ENCODE measurements around the gene PCP4L1. TPM values are rescaled to one million over a fixed set of nuclear protein-coding genes. Genes with fewer than 3 reads are reported as not detected.

Gene PCP4L1
- total RNA-seq, 1 experiment from 2014 or later: 0.83 TPM

- DNase-seq: no peak
- Histone ChIP-seq H3K27ac (ENCODE audit: insufficient read length, low read depth, low read length) (no peak overlapping the region), H2BK120ac (ENCODE audit: low read depth, low read length, poor library complexity, severe bottlenecking) (no peak overlapping the region), H3K79me1 (ENCODE audit: insufficient read depth, low read depth, low read length, poor library complexity, severe bottlenecking) (no peaks in the 10 kb centered on the region), H4K5ac (ENCODE audit: insufficient read length, low read depth, low read length) (no peak overlapping the region), H2BK20ac (ENCODE audit: low read depth, low read length, poor library complexity, severe bottlenecking) (no peak overlapping the region), H3K79me2 (ENCODE audit: insufficient read depth, low read length) (no peaks in the 10 kb centered on the region), H3K9me3 (ENCODE audit: control insufficient read depth, low read depth, low read length) (no peaks in the 10 kb centered on the region), H3K18ac (ENCODE audit: insufficient read length, low read depth, low read length) (no peak overlapping the region), H3K27me3 (ENCODE audit: insufficient read depth, low read length) (no peaks in the 10 kb centered on the region), H2AFZ (ENCODE audit: low read length) (no peak overlapping the region), H3K23ac (ENCODE audit: insufficient read length, low read depth, low read length) (no peak overlapping the region), H2BK12ac (ENCODE audit: insufficient read length, low read depth, low read length) (no peak overlapping the region), H2AK5ac (ENCODE audit: insufficient read length, low read length) (no peak overlapping the region), H4K91ac (ENCODE audit: insufficient read length, low read depth, low read length) (no peak overlapping the region), H2BK5ac (ENCODE audit: insufficient read length, low read length) (no peak overlapping the region), H4K20me1 (ENCODE audit: control insufficient read depth, insufficient read depth, insufficient read length) (no peaks in the 10 kb centered on the region), H3K4me1 (ENCODE audit: insufficient read depth, low read length) (no peaks in the 10 kb centered on the region), H2BK15ac (ENCODE audit: low read depth, low read length) (no peak overlapping the region), H3K4ac (ENCODE audit: low read depth, low read length) (no peak overlapping the region), H3K4me2 (ENCODE audit: insufficient read depth, insufficient read length, low read length) (no peak overlapping the region), H3K23me2 (ENCODE audit: insufficient read length, low read depth, low read length, poor library complexity, severe bottlenecking) (no peaks in the 10 kb centered on the region), H3K9ac (ENCODE audit: extremely low read depth, insufficient read length, low read length) (no peak overlapping the region), H3T11ph (ENCODE audit: low read length) (no peak overlapping the region), H4K8ac (replicated peaks; ENCODE audit: insufficient read length, low read depth, low read length) (no peak overlapping the region), H3K56ac (ENCODE audit: insufficient read length, low read depth, low read length) (no peak overlapping the region), H3K14ac (ENCODE audit: insufficient read depth, low read length) (no peak overlapping the region)
- H3K36me3 Mint-ChIP-seq (ENCODE audit: insufficient read depth in 1 of 3, low read depth in 3 of 3): no peaks in the 10 kb centered on the region
- peaks cover 24% of the 10 kb centered on the region for H3K27me3 Mint-ChIP-seq (ENCODE audit: low read depth)
- no peak for TF ChIP-seq CTCF (conservative IDR thresholded peaks at IDR 0.05)
- WGBS (ENCODE audit: extremely low coverage, insufficient read length, low lambda C conversion rate): no CpG with 5 or more reads among the region's 3 CpGs
- H3K4me3 Mint-ChIP-seq: no peak overlapping the region
- H3K27ac Mint-ChIP-seq: no peak overlapping the region
- H3K9me3 Mint-ChIP-seq: no peaks in the 10 kb centered on the region
- H3K4me1 Mint-ChIP-seq: no peaks in the 10 kb centered on the region; a peak in 1 of 4 replicates
These were observed 14.9 kb downstream of the PCP4L1 start for GRCh38 chr1:161273402-161273801.
